ENCODE data around the gene APOBR.
A peak's percentile ranks its signal among the peaks of the same experiment; 100 is the strongest.
"Not testable (repeated sequence)": the region's sequence is repeated elsewhere in the genome, so short reads cannot be mapped to it uniquely, and the experiment has no call there.

The APOBR gene, protein sequence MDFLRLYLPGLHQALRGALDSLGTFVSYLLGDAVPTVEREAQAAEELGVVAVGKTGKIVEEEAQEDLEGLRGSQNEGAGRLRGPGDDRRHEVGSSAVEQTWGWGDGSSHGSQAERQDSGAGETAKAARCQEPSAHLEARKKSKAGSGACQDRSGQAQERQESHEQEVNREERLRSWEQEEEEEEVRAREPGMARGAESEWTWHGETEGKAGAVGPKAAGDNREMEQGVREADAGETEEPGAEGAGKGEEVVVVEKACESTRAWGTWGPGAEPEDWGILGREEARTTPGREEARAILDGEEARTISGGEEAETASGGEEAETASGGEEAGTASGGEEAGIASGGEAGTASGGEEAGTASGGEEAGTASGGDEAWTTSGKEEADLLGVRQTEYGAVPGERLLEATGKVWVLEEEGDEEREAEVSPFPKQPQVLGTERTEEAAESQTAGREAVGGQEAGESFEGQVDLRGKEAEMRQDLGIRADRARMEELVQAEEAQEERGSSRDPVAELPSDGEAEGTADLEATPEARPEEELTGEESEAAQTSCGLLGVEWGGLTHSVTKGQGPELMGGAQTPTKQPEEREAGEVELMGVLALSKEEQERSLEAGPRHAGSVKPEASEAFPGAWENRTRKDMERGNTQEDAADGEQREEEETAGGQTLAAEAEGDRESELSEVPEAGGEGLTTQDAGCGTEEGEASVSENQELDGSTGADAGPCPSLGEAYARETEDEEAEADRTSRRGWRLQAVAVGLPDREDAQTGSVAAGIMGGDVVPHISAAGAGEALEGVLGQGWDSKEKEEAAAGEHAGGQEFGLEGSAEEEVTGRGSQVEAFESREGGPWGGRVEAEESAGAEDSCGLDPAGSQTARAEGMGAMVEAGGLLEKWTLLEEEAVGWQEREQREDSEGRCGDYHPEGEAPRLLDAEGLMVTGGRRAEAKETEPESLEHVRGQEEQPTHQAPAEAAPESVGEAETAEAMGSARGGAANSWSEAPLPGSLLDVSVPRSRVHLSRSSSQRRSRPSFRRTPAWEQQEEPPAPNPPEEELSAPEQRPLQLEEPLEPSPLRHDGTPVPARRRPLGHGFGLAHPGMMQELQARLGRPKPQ

DNA sequence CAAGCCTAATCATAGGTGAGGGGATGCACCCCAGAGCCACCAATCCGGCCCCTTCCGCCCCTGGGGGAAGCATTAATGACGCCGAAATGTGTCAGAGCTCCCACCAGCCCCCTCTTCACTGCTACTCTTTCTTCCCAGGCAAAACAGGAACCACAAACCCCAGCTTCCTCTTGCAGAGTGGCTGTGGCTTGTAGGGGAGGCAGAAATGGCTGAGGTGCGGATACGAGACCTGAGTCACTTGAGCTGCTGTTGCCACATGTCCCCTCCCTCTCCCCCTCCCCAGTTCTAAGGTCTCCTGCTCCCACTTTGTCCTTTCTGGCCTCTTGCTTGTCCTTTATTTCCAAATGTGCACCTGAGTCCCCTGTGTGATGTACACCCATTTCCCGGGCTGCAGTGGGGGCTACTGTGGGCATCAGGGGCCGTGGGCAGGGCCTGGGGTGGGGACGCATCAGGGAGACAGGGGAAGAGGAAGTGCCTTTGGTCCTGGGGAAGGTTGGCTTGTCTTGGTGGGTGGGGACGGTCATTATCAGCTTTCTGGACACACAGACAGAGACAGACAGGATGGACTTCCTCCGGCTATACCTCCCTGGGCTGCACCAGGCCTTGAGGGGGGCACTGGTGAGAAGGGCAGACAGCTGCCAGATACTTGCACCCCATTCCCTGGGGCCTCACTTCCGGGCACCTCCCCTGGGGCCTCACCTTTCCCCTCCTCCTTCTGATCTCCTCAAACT is at the start of gene APOBR:
Gene APOBR, plus strand, starts transcription at position 523 of the 731 bp plus-strand sequence. Its CDS starts 39 bp downstream, at position 562.
- DNase-seq (ENCODE audit: low read depth), result no peak

DNA sequence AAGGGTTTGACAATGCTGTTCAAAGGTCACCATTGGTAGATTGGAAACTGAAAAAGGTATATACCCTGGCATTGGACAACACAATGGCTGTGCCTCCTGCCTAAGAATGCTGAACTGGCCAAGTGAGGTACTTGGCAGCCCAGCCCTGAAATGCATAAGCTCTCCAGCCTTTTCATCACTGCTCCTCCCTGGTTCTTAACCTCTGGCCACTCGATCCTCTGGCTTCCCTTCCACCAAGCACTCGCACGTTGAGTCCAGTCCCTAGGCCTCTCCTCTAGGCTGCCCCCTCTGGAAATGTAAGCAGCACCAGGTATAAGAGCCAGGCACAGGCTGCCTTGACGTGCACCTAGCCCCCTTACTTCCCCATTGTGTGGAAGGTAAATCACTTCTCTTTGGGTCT is 48.1 kb upstream of the APOBR start:
- not testable (repeated sequence) for DNase-seq (ENCODE audit: low read depth)

DNA sequence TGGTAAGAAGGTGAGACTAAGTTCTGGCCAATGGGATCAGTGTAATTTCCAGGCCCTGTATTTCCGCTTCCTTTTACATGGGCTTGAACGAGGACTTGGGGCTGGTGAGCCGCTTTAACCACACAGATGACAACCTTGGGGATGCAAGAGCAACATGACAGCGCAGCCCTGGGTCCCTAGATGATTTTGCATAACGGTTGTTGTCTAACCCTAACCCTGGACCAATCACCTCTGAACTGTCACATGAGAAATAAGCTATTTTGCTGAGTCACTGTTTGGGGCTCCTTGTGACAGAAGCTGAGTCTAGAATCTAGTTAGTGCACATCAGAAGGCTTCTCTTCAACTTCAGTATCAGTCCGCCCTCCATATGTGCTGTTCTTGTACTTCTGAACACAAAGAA is 47.4 kb upstream of the APOBR start:
- DNase-seq (ENCODE audit: low read depth), result not testable (repeated sequence)

DNA sequence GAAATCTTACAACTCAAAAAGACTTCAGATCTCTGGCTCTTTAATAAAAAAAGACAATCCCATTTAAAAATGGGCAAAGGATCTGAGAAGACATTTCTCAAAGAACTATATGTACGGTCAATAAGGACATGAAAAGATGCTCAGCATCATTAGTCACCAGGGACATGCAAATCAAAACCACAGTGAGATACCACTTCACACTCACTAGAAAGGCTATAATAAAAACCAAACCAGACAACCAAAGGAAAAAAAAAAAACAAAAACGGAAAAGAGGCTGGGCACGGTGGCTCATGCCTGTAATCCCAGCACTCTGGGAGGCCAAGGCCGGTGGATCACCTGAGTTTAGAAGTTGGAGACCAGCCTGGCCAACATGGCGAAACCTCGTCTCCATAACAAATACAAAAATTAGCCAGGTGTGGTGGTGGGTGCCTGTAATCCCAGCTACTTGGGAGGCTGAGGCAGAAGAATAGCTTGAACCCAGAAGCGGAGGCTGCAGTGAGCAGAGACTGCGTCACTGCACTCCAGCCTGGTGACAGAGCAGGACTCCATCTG is 20.7 kb upstream of the APOBR start:
- DNase-seq (ENCODE audit: low read depth), result no peak

DNA sequence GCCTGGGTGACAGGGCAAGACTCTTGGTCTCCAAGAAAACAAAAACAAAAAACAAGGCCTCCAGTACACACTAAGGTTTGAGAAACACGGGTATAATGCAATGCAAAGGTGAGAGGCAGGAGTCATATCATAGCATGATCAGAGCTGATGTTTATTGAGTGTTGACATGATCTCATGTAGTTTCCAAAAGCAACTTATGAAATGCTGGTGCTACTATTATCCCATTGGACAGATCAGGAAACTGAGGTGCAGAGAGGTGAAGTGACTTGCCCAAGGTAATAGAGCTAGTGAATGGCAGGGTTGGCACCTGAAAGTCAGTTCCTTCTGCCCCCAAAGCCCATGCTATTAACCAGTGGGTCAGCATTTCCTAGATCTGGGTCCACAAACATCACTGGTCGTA is 19.2 kb upstream of the APOBR start:
- no peak for DNase-seq (ENCODE audit: low read depth)

DNA sequence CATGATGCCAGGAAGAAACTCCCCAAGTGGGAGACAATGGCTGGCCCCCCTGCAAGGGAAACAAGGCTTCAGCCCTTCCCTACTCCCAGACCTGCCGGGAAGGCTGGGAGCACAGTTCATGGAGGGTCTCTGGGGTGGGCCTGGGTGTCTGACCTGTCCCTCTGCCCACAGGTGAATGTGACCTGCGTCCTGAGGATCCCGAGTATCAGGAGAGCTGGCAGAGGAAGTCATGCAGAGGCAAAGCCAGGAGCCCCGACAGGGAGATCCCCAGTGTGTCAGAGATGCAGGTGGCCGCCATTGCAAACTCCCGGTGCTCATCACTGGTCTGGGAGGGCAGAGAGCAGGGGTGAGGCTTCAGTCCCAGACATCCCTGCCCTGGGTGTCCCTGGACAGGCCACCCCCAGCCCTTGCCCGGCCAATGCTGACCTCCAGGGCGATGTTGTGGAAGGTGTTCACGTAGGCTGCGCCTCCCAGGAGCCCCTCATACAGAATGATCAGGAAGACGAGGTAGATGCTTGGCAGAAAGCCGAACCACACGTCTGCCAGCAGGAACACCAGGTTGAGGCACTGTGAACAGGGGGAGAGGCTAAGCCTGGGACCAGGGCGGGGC is 17.0 kb upstream of the APOBR start:
- DNase-seq (ENCODE audit: low read depth), result no peak

DNA sequence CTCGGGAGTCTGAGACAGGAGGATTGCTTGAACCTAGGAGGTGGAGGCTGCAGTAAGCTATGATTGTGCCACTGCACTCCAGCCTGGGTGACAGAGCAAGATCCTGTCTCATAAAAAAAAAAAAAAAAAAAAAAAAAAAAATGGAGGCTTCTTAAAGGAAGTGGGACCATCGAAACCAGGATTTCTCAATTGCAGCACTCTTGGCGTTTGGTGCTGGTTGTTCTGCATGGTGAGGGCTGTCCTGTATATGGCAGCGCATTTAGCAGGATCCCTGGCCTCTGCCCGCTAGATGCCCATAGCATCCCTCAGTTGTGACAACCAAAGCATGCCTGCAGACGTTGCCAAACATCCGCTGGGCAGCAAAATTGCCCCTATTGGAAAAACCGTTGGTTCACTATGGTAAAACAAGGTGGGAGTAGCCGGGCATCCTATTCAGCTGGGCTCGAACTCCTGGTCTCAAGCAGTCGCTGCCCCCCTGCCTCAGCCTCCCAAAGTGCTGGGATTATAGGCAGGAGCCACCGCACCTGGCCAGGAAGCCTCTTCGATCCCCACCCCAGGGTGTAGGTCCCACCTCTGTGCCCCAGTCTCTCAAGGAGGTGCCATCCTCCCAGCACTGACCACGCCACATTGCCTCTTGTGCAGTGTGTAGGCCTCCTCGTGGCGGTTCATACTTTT is 15.8 kb upstream of the APOBR start:
- DNase-seq (ENCODE audit: low read depth), result no peak

DNA sequence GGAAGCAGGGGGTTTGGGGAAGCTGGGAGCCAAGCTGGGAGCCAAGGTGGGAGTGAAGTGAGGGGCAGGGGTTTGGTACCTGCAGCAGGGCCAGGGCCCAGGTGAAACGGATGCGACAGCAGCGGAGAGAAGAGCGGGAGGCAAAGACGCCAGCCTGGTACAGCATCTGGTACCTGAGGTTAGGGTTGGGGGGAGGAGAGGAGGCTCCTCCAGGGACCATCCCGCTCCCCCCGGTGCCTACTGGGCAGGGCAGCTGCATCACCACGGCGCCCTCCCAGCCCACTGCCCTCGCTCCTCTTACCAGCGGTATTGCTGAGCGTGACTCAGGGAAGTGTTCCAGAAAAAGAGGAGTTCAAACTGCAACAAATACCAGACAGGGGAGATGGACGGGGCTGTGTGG is 12.4 kb upstream of the APOBR start:
- no peak for DNase-seq (ENCODE audit: low read depth)

DNA sequence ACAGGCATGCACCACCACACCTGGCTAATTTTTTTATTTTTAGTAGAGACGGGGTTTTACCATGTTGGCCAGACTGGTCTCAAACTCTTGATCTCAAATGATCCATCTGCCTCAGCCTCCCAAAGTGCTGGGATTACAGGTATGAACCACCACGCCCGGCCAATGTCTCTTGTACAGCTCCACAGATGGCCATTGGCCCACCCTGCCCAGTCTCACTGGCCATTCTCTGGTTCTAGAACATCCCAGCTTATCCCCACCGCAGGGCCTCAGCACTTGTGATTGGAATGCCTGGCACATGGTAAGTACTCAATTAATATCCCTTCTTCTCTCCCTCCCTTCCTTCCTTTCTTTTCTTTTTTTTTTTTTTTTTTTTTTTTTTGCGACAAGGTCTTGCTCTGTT is 11.1 kb upstream of the APOBR start:
- not testable (repeated sequence) for DNase-seq (ENCODE audit: low read depth)

DNA sequence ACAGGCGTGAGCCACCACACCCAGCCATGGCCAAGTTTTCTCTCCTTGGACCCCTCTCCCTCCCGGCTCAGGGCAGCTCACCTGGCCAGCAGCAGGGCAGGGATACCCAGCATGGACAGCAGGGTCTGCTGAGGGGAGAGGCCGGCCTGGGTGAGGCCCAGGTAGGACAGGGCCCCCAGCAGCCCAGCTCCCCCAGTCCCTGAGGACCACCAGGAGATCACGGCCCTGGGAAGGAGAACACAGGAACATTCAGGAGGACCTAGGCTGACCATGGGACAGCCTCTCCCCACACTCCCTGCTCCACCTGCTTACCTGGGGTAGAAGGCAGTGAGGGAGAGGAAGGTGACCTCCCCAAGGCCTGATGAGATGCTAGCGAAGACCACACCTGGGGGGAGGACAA is 8.2 kb upstream of the APOBR start:
- DNase-seq (ENCODE audit: low read depth), result no peak

DNA sequence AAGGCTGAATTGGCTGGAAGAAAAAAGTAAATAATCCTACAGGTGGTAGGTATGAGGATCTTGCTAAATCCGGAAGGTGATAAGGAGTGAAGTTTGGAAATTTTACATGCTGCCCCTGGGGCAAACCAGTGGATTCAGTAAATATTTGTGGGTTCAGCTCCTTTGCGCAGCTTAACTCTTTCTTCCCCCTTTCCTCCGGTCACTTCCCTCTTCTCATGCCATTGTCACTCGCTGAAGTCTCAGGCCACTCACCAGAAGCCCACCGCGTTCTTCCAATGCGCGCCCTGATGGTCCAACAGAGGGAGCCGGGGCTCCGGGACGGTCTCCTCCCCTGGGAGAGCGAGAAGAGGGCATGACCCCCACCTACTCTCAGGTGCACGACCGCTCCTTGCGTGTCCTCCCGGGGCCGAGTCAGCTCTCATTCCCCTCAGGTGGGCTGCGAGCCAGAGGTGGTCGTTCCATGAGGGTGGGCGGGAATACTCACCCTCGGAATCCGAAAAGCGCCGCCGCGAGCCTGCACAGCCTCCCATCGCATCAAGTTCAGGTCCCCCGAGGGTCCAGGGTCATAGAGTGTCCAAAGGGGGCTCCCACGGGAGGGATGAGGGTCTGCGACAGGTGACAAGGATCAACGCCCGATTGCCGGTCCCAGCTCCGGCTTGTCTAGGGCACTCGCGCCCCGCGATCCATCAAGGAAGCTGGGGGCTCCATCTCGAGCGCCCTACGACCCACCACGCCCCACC is 3.0 kb upstream of the APOBR start:
- DNase-seq (ENCODE audit: low read depth), result no peak

DNA sequence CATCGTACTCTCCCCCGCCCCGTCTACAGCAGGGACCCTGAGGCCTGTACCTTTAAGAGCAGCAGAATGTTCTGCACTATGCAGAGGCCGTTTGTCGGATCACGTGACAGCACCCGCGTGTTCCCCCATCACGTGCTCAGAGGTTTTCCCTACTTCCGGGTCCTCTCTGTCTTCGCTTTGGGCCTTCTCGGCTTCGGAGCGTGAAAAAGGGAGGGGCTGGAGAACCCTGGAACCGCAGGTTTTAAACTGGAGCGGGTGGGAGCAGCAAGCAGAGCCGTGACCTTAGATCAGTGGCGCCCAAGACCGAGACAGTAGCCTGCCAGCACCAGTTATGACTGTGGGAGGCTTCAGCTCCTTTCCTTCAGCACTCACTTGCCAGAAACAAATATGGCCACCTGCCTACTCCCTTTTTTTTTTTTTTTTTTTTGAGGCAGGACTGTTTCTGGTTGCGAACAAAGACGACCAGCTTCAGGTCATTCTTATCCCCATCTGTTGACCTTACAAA is 2.4 kb upstream of the APOBR start, which contains the start of gene CLN3:
Gene CLN3, minus strand, starts transcription at position 105 of the 505 bp plus-strand sequence. CDS start 315 bp downstream, outside the sequence.
- DNase-seq (ENCODE audit: low read depth), result peak; percentile 77

DNA sequence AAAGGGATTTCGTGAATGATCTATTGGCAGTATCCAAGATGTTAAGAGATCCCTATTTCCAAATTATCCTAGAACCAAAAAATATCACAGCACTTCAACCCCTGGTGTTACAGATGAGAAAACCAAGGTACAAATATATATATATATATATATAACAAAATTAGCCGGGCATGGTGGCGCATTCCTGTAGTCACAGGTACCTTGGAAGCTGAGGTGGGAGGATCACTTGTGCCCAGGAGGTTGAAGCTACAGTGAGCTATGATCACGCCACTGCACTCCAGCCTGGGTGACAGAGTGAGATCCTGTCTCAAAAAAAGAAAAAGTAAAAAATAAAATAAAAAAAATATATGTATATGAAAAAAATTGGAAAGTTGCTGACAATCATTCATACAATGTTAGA is 1.9 kb upstream of the APOBR start:
- DNase-seq (ENCODE audit: low read depth), result no peak

DNA sequence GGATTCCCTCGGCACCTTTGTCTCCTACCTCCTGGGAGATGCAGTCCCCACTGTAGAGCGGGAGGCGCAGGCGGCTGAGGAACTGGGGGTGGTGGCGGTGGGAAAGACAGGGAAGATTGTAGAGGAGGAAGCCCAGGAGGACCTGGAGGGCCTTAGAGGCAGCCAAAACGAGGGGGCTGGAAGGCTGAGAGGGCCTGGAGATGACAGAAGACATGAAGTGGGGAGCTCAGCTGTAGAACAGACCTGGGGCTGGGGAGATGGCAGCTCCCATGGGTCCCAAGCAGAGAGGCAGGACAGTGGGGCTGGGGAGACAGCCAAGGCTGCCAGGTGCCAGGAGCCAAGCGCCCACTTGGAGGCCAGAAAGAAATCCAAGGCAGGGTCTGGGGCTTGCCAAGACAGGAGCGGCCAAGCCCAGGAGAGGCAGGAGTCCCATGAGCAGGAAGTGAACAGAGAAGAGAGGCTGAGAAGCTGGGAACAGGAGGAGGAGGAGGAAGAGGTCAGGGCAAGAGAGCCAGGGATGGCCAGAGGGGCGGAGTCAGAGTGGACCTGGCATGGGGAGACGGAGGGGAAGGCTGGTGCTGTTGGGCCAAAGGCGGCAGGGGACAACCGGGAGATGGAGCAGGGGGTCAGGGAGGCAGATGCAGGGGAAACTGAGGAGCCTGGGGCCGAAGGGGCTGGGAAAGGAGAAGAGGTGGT is 803 bp downstream of the APOBR start:
- DNase-seq (ENCODE audit: low read depth), result no peak

DNA sequence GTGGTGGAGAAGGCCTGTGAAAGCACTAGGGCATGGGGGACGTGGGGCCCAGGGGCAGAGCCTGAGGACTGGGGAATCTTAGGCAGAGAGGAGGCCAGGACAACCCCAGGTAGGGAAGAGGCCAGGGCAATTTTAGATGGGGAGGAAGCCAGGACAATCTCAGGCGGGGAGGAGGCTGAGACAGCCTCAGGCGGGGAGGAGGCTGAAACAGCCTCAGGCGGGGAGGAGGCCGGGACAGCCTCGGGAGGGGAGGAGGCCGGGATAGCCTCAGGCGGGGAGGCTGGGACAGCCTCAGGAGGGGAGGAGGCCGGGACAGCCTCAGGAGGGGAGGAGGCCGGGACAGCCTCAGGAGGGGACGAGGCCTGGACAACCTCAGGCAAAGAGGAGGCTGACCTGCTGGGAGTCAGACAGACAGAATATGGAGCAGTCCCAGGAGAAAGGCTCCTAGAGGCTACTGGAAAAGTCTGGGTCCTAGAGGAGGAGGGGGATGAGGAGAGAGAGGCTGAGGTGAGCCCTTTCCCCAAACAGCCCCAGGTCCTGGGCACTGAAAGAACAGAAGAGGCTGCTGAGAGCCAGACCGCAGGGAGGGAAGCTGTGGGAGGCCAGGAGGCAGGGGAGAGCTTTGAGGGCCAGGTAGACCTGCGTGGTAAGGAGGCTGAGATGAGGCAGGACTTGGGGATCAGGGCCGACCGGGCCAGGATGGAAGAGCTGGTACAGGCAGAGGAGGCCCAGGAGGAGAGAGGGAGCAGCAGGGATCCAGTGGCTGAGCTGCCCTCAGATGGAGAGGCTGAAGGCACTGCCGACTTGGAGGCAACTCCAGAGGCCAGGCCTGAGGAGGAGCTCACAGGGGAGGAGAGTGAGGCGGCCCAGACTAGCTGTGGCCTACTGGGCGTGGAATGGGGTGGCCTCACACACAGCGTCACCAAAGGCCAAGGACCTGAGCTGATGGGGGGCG is 1.6 kb downstream of the APOBR start:
- no peak for DNase-seq (ENCODE audit: low read depth)

DNA sequence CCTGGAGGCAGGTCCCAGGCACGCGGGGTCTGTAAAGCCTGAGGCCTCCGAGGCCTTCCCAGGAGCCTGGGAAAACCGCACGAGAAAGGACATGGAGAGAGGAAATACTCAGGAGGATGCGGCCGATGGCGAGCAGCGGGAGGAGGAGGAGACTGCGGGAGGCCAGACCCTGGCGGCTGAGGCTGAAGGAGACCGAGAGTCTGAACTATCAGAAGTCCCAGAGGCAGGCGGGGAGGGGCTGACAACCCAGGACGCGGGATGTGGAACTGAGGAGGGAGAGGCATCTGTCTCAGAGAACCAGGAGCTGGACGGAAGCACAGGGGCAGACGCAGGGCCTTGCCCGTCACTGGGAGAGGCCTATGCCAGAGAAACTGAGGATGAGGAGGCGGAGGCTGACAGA is 2.4 kb downstream of the APOBR start:
- no peak for DNase-seq (ENCODE audit: low read depth)

DNA sequence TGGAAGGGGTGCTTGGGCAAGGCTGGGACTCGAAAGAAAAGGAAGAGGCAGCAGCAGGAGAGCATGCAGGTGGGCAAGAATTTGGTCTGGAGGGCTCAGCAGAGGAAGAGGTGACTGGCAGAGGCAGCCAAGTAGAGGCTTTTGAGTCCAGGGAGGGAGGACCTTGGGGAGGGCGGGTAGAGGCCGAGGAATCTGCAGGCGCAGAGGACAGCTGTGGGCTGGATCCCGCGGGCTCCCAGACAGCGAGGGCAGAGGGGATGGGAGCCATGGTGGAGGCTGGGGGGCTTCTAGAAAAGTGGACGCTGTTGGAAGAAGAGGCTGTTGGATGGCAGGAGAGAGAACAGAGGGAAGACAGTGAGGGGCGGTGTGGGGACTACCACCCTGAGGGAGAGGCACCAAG is 2.9 kb downstream of the APOBR start:
- DNase-seq (ENCODE audit: low read depth), result no peak

All from HS-27A (cell line).